Pericardium fibroblast (primary cell): Measurements from ENCODE around the gene KCNE2. TPM values are rescaled to one million over a fixed set of nuclear protein-coding genes. Genes with fewer than 3 reads are reported as not detected.

ENCODE experiments used
- total RNA-seq: library from RNA; depleted of rRNA; stranded (reverse); fragments of >200 nt; gene quantifications from 2 replicates; pipeline ENCODE4 v1.2.3, GENCODE V29; 2015

The KCNE2 gene
- total RNA-seq: not detected in 2 replicates

GRCh38 chr21:34363733-34364132 is at the start of gene KCNE2:
Gene KCNE2 (plus strand): TSS chr21:34364006. CDS start chr21:34370479, 6,473 bp downstream.

GRCh38 chr21:34374940-34375618 is 11.3 kb downstream of the KCNE2 start, which contains the start of gene SMIM11:
Gene SMIM11 (plus strand): TSS chr21:34375507. CDS start chr21:34379505, 3,998 bp downstream.

Other genes with a start within 250 kb of the KCNE2 start
- gene SMIM11, start 11.5 kb downstream of the KCNE2 start, total RNA-seq: 0.47 and 15.3 TPM in 2 replicates
- 0.43 TPM in 1 of 2 replicates, not detected in the other for gene SMIM34, start 59.9 kb downstream of the KCNE2 start, total RNA-seq
- gene KCNE1, start 148.2 kb downstream of the KCNE2 start, total RNA-seq: 0.35 TPM in 1 of 2 replicates, not detected in the other